Measurements from ENCODE around the gene ARTN.

ARTN gene

DNA sequence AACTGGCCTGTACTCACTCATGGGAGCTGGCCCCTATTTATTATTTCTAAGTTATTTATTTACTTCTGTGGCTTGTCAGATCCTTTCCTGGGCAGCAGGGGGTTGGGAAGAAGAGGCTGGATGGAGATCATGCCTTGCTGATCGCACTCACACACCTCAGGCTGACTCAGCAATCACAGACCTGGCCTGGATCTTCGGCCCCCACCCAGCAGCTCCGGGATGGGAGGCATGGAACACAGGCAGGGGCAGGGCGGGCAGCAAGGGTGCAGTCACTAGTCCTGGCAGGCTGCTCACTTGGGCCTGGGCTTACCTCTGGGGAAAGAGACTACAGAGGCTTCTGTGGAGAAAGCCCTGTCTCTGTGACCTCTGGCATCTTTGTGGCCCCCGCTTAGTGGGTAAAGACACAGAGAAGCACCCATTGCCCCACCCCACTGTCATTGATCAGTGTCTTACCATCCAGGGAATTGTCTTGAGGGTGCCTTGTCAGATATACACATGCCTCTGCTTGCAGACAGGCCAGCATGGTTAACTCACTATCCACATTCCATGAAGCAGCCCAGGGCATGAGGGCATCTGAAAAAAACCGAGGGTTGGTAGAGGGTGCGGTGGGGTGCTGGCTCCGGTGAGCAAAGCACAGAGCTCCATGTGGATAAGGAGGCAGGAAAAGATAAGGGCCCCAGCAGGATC lies 3.7 kb downstream of the ARTN start:
- TF ChIP-seq, protein P1, sequence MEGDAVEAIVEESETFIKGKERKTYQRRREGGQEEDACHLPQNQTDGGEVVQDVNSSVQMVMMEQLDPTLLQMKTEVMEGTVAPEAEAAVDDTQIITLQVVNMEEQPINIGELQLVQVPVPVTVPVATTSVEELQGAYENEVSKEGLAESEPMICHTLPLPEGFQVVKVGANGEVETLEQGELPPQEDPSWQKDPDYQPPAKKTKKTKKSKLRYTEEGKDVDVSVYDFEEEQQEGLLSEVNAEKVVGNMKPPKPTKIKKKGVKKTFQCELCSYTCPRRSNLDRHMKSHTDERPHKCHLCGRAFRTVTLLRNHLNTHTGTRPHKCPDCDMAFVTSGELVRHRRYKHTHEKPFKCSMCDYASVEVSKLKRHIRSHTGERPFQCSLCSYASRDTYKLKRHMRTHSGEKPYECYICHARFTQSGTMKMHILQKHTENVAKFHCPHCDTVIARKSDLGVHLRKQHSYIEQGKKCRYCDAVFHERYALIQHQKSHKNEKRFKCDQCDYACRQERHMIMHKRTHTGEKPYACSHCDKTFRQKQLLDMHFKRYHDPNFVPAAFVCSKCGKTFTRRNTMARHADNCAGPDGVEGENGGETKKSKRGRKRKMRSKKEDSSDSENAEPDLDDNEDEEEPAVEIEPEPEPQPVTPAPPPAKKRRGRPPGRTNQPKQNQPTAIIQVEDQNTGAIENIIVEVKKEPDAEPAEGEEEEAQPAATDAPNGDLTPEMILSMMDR (IDR thresholded peaks at IDR 0.05; ENCODE audit: low read depth, low read length), result no peak
- DNase-seq (ENCODE audit: low read depth, low spot score), result no peak
- no peak overlapping the region for H3K4me3 ChIP-seq (ENCODE audit: low read depth, low read length)
- in situ Hi-C loops (cut with HindIII; ENCODE audit: low sequenced_read_pairs), result no loop called here

DNA sequence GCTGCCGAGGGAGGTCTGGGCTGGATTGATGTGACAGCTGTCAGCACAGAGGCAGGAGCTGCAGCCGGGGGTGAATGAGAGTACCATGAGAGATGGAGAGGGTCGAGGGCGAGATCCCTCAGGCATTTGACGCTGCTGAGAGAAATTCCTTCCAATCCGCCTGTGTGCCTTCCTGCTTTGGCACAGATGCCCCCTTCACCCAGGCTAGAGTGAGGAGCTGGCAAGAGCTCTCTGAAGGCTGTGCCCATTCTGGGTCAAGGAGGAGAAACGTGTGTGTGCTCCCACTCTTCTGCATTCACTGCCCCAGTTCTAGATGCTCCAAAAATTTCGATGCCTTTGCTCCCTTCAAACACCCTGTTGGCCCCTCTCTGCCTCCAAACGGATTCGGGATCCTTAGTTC lies 4.8 kb downstream of the ARTN start:
- no peak overlapping the region for H3K4me3 ChIP-seq (ENCODE audit: low read depth, low read length)
- in situ Hi-C loops (cut with HindIII; ENCODE audit: low sequenced_read_pairs), result no loop called here
- TF ChIP-seq, protein P1 (IDR thresholded peaks at IDR 0.05; ENCODE audit: low read depth, low read length), result no peak
- no peak for DNase-seq (ENCODE audit: low read depth, low spot score)

DNA sequence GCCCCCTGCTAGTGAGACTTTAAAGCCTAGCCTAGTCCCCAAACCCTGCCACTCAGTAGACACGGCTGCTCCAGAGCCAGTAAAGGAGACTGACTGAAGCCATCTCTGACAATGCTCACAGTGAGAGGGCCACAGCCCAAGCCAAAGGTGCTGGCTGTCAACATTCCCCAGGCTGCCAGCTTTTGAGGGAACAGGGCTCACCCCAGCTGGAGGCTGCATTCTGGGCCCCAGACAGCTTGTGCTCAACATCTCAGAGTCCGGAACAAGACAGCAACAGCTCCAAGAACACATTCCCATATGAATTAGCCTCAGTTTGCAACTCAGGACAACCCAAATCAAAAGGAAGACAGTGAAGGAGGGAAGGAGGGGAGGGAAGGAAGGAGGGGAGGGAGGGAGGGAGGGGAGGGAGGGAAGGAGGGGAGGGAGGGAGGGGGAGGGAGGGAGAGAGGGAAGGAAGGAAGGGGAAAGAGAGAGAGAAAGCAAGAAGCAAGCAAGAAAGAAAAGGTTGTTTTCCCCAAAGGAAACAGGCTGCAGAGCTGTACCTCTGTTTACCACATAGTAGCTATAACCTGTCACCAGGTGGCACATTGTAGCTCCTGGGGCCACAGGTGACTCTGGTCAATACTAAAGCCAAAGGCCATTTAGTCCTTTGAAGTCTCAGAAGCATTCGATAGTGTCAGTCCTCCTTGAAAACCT lies 5.4 kb downstream of the ARTN start:
- H3K4me3 ChIP-seq (ENCODE audit: low read depth, low read length), result no peak overlapping the region
- in situ Hi-C loops (cut with HindIII; ENCODE audit: low sequenced_read_pairs), result no loop called here
- TF ChIP-seq, protein P1 (IDR thresholded peaks at IDR 0.05; ENCODE audit: low read depth, low read length), result no peak
- DNase-seq (ENCODE audit: low read depth, low spot score), result no peak

DNA sequence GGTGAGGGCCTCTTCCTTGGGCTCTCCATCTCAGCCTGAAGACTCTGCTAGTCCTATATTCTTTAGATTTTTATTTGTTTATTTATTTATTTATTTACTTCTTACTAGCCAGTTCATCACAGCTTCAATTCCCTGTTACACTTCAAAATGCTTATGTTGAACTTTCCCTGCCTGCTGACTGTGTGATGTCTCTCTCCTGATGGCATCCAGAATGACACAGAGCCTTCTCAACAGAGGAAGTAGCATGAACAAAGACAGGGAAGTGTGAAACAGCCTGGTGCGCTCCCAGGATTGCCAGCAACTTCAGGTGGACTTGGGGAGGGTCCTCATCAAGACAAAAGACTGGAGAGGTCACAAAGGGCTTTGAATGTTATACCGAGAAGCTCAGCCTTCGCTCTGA lies 8.8 kb downstream of the ARTN start:
- H3K4me3 ChIP-seq (ENCODE audit: low read depth, low read length), result no peak overlapping the region
- DNase-seq (ENCODE audit: low read depth, low spot score), result no peak
- in situ Hi-C loops (cut with HindIII; ENCODE audit: low sequenced_read_pairs), result no loop called here
- TF ChIP-seq, protein P1 (IDR thresholded peaks at IDR 0.05; ENCODE audit: low read depth, low read length), result no peak

DNA sequence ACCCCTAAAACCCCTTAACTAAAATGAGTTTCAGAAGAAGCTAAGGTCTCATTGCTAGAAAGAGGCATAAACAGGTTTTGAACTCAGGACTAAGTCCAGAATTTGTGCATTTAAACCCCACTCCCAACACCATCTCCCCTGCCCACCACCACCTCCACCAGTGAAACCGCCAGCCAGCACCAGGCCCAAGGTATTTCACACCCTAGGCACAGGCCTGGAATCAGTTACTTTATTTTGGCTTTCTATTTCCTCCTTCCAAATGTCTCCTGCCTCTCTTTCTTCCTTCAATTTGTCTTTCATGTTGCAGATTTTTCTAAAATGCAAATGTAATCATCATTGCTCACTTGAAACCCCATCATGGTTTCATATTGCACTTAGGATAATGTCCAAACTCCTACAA lies 11.3 kb downstream of the ARTN start:
- H3K4me3 ChIP-seq (ENCODE audit: low read depth, low read length), result no peak overlapping the region
- TF ChIP-seq, protein P1 (IDR thresholded peaks at IDR 0.05; ENCODE audit: low read depth, low read length), result no peak
- in situ Hi-C loops (cut with HindIII; ENCODE audit: low sequenced_read_pairs), result no loop called here
- DNase-seq (ENCODE audit: low read depth, low spot score), result no peak

DNA sequence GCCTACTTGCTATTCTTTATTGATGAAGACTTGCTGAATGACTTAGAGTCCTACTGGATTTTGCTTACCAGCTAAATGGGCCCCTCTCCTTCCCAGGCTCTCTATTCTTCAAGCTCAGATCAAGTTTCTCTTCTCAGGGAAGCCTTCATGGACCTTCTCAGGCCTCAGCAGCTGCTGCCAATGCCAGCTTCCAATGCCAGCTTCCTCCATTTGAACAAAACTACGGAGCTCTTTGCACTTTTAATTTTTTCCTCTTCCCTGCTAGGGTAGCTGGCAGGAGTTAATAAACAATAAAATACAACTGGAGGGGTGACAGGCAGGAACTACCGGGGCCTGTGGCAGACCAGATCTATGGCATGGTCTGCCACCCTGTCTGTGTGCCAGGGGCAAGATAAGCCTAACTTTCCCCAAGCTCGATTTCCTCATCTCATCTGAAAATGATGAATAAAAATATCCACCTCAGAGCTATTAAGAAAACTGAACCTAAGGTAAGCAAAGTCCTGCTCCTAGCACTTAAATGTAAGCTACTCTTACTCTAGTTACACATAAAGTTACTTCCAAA lies 12.2 kb downstream of the ARTN start:
- H3K4me3 ChIP-seq (ENCODE audit: low read depth, low read length), result peak overlapping the region; percentile 71
- in situ Hi-C loops (cut with HindIII; ENCODE audit: low sequenced_read_pairs), result no loop called here

More for the DNA sequence above, 12.2 kb downstream of the ARTN start:
- DNase-seq (ENCODE audit: low read depth, low spot score), result no peak
- TF ChIP-seq, protein P1 (IDR thresholded peaks at IDR 0.05; ENCODE audit: low read depth, low read length), result no peak

All from astrocyte of the spinal cord (primary cell).